Measurements from ENCODE around the gene UBE2R2.
"Not testable (repeated sequence)": the region's sequence is repeated elsewhere in the genome, so short reads cannot be mapped to it uniquely, and the experiment has no call there.

The UBE2R2 gene

GRCh38 chr9:33820231-33820745 is 3.3 kb downstream of the UBE2R2 start:
- 0 out of 2 replicates have a peak overlapping the region, but pooled peaks have one; percentile 1 for H3K4me3 ChIP-seq (ENCODE audit: low read depth, low read length)
- H3K9me3 ChIP-seq, result no peaks in the 10 kb centered on the region
- no peak for DNase-seq
- H3K36me3 ChIP-seq, result peaks cover 7% of the 10 kb centered on the region
- no peaks in the 10 kb centered on the region for H3K27me3 ChIP-seq
- peaks cover 9% of the 10 kb centered on the region for H3K4me1 ChIP-seq
- TF ChIP-seq CTCF (IDR thresholded peaks at IDR 0.05; ENCODE audit: low read depth, low read length), result no peak

- Histone ChIP-seq H3K36me3 (peaks cover 14% of the 10 kb centered on the region), H3K9me3 (no peaks in the 10 kb centered on the region; the same call in 1 of the 2 replicates), H3K27me3 (no peaks in the 10 kb centered on the region), H3K4me3 (ENCODE audit: low read depth, low read length) (no peak overlapping the region), H3K4me1 (peaks cover 4% of the 10 kb centered on the region; the same call in 1 of the 2 replicates)
- DNase-seq, result no peak
- no peak for TF ChIP-seq CTCF (IDR thresholded peaks at IDR 0.05; ENCODE audit: low read depth, low read length)
Measured at GRCh38 chr9:33823801-33824200, 6.8 kb downstream of the UBE2R2 start.

GRCh38 chr9:33827285-33827684 is 10.3 kb downstream of the UBE2R2 start:
- H3K27me3 ChIP-seq; H3K4me3 ChIP-seq (ENCODE audit: low read depth, low read length); DNase-seq; H3K9me3 ChIP-seq; H3K4me1 ChIP-seq: not testable (repeated sequence)
- H3K36me3 ChIP-seq, result peaks cover 10% of the 10 kb centered on the region

- H3K9me3 ChIP-seq; H3K4me3 ChIP-seq (ENCODE audit: low read depth, low read length); DNase-seq; H3K27me3 ChIP-seq; H3K36me3 ChIP-seq; H3K4me1 ChIP-seq: not testable (repeated sequence)
Measured at GRCh38 chr9:33829641-33830230, 12.8 kb downstream of the UBE2R2 start.

- Histone ChIP-seq H3K4me1 (0 out of 2 replicates have a peak, but pooled peaks cover 3% of the 10 kb centered on the region), H3K36me3 (no peaks in the 10 kb centered on the region; the same call in 1 of the 2 replicates), H3K27me3 (no peaks in the 10 kb centered on the region), H3K4me3 (ENCODE audit: low read depth, low read length) (no peak overlapping the region), H3K9me3 (no peaks in the 10 kb centered on the region)
- TF ChIP-seq CTCF (IDR thresholded peaks at IDR 0.05; ENCODE audit: low read depth, low read length), result no peak
- DNase-seq, result no peak
Measured at GRCh38 chr9:33835625-33836260, 18.8 kb downstream of the UBE2R2 start.

GRCh38 chr9:33836261-33836660 is 19.3 kb downstream of the UBE2R2 start:
- H3K36me3 ChIP-seq; H3K9me3 ChIP-seq; H3K4me3 ChIP-seq (ENCODE audit: low read depth, low read length); H3K27me3 ChIP-seq; H3K4me1 ChIP-seq; DNase-seq: not testable (repeated sequence)

GRCh38 chr9:33837138-33837537 is 20.2 kb downstream of the UBE2R2 start:
- Histone ChIP-seq H3K9me3 (no peaks in the 10 kb centered on the region), H3K4me1 (peaks cover 6% of the 10 kb centered on the region; the same call in 1 of the 2 replicates), H3K36me3 (no peaks in the 10 kb centered on the region; the same call in 1 of the 2 replicates), H3K27me3 (no peaks in the 10 kb centered on the region), H3K4me3 (ENCODE audit: low read depth, low read length) (no peak overlapping the region)
- no peak for TF ChIP-seq CTCF (IDR thresholded peaks at IDR 0.05; ENCODE audit: low read depth, low read length)
- no peak for DNase-seq

Measured in BE2C (cell line).